IMR-90 (cell line): ENCODE measurements around the gene MEGF11. TPM values are rescaled to one million over a fixed set of nuclear protein-coding genes. Genes with fewer than 3 reads are reported as not detected.

Experiments
- ATAC-seq: fragments of 200-7000 bp; cut with Tn5 transposase; 2 replicates; pipeline ENCODE4 v1.9.1; 2020; ENCODE audit warnings: low read depth, mild to moderate bottlenecking, moderate library complexity
- BruUV-seq: library from RNA; stranded (reverse); fragments of 400-500 nt; replicated peaks from 2 replicates; lab custom pipeline; 2021; lab: Mats Ljungman, UMichigan
- CTCF ChIA-PET: fragments of 300-600 bp; formaldehyde crosslinking; extraction: SDS; loops from one replicate; lab custom pipeline; 2021; ENCODE audit warnings: antibody characterized with exemption; lab: Yijun Ruan, JAX
- POLR2A ChIA-PET: fragments of 300-600 bp; sonication (Branson Sonifier 250); formaldehyde crosslinking; loops from one replicate; lab custom pipeline; 2022; ENCODE audit warnings: antibody characterized with exemption; ENCODE audit not compliant: unreplicated experiment; lab: Charles Lee
- DNase-seq: peaks from one replicate; pipeline ENCODE4 v3.0.0; 2013
- H2AFZ ChIP-seq: replicated peaks from 2 replicates; pipeline ENCODE3; 2013; ENCODE audit warnings: low read length, mild to moderate bottlenecking; ENCODE audit not compliant: poor library complexity
- H2AK5ac ChIP-seq: 2 replicates; pipeline ENCODE4 v1.6.1; 2013; ENCODE audit warnings: low read depth, low read length, inconsistent platforms
- H2AK9ac ChIP-seq: replicated peaks from 2 replicates; pipeline ENCODE3; 2013; ENCODE audit warnings: mild to moderate bottlenecking, low read depth, low read length, moderate library complexity; ENCODE audit not compliant: poor library complexity
- H2BK120ac ChIP-seq: 2 replicates; pipeline ENCODE4 v1.6.1; 2013; ENCODE audit warnings: low read depth, low read length, inconsistent platforms
- H2BK15ac ChIP-seq: 3 replicates; pipeline ENCODE4 v1.6.1; 2013; ENCODE audit warnings: low read depth, low read length, inconsistent platforms
- H2BK20ac ChIP-seq: 2 replicates; pipeline ENCODE4 v1.6.1; 2013; ENCODE audit warnings: low read depth, mild to moderate bottlenecking, inconsistent platforms, low read length, moderate library complexity
- H2BK5ac ChIP-seq: 2 replicates; pipeline ENCODE4 v1.6.1; 2013; ENCODE audit warnings: mild to moderate bottlenecking, low read depth, low read length, inconsistent platforms; ENCODE audit not compliant: poor library complexity, severe bottlenecking
- H3K14ac ChIP-seq: replicated peaks from 2 replicates; pipeline ENCODE4 v1.6.1; 2013; ENCODE audit warnings: low read depth, low read length, inconsistent platforms
- H3K18ac ChIP-seq: 2 replicates; pipeline ENCODE4 v1.6.1; 2013; ENCODE audit warnings: low read depth, low read length, control low read depth
- H3K23ac ChIP-seq: 2 replicates; pipeline ENCODE4 v1.6.1; 2013; ENCODE audit warnings: low read depth, low read length, inconsistent platforms
- H3K27ac ChIP-seq: 2 replicates; pipeline ENCODE4 v1.5.1; 2013; ENCODE audit warnings: mild to moderate bottlenecking, control low read depth, low read length; ENCODE audit not compliant: insufficient read depth
- H3K27me3 ChIP-seq: 2 replicates; pipeline ENCODE4 v1.6.1; 2013; ENCODE audit warnings: low read length; ENCODE audit not compliant: control insufficient read depth, insufficient read depth
- H3K36me3 ChIP-seq: 2 replicates; pipeline ENCODE4 v1.6.1; 2013; ENCODE audit warnings: low read length, mixed read lengths; ENCODE audit not compliant: control insufficient read depth, insufficient read depth
- H3K4ac ChIP-seq: 2 replicates; pipeline ENCODE4 v1.6.1; 2013; ENCODE audit warnings: low read depth, low read length, inconsistent platforms
- H3K4me1 ChIP-seq: 2 replicates; pipeline ENCODE4 v1.6.1; 2013; ENCODE audit warnings: low read length, mixed read lengths; ENCODE audit not compliant: control insufficient read depth, insufficient read depth
- H3K4me2 ChIP-seq: 2 replicates; pipeline ENCODE4 v1.6.1; 2013; ENCODE audit warnings: low read depth, mild to moderate bottlenecking, control low read depth, low read length, moderate library complexity
- H3K4me3 ChIP-seq: 2 replicates; pipeline ENCODE4 v1.5.1; 2013; ENCODE audit warnings: low read depth, mild to moderate bottlenecking, control low read depth, low read length, moderate library complexity; ENCODE audit not compliant: insufficient read depth
- H3K56ac ChIP-seq: 2 replicates; pipeline ENCODE4 v1.6.1; 2013; ENCODE audit warnings: low read length, inconsistent platforms; ENCODE audit not compliant: insufficient read depth; ENCODE audit errors: extremely low read depth
- H3K79me1 ChIP-seq, 2 experiments: 2 replicates each; pipeline ENCODE4 v1.6.1; 2013; ENCODE audit warnings: low read length in 2 of 2, inconsistent platforms in 1 of 2, low read depth in 1 of 2
- H3K9ac ChIP-seq: 2 replicates; pipeline ENCODE4 v1.6.1; 2013; ENCODE audit warnings: low read depth, low read length, control low read depth
- H3K9me1 ChIP-seq: 2 replicates; pipeline ENCODE4 v1.6.1; 2013; ENCODE audit warnings: low read length, inconsistent platforms; ENCODE audit not compliant: insufficient read depth
- H3K9me3 ChIP-seq: 2 replicates; pipeline ENCODE4 v1.6.1; 2013; ENCODE audit warnings: low read length; ENCODE audit not compliant: control insufficient read depth, insufficient read depth
- H4K20me1 ChIP-seq: 2 replicates; pipeline ENCODE4 v1.6.1; 2013; ENCODE audit warnings: low read length, inconsistent platforms; ENCODE audit not compliant: insufficient read depth
- H4K5ac ChIP-seq: 2 replicates; pipeline ENCODE4 v1.6.1; 2013; ENCODE audit warnings: mild to moderate bottlenecking, low read depth, low read length, control low read depth
- H4K8ac ChIP-seq, 2 experiments: 2 replicates each; pipeline ENCODE4 v1.6.1; 2013; ENCODE audit warnings: low read depth in 2 of 2, low read length in 2 of 2, control low read depth in 1 of 2, inconsistent platforms in 1 of 2
- H4K91ac ChIP-seq: 2 replicates; pipeline ENCODE4 v1.6.1; 2013; ENCODE audit warnings: low read depth, low read length, inconsistent platforms; ENCODE audit not compliant: insufficient read depth
- BHLHE40 ChIP-seq: fragments of 150-350 bp; IDR thresholded peaks from 2 replicates; pipeline ENCODE4 v1.6.1; 2016; ENCODE audit warnings: mild to moderate bottlenecking, low read depth, low read length
- CEBPB ChIP-seq: IDR thresholded peaks from 2 replicates; pipeline ENCODE4 v1.6.1; 2012; ENCODE audit warnings: low read depth, low read length, improper control_type of control experiment
- CHD1 ChIP-seq: IDR thresholded peaks from 2 replicates; pipeline ENCODE4 v1.6.1; 2012; ENCODE audit warnings: low read depth, low read length, improper control_type of control experiment
- FOS ChIP-seq: fragments of 150-350 bp; IDR thresholded peaks from 2 replicates; pipeline ENCODE4 v1.6.1; 2016; ENCODE audit warnings: low read depth, low read length
- MAFK ChIP-seq: IDR thresholded peaks from 2 replicates; pipeline ENCODE4 v1.6.1; 2012; ENCODE audit warnings: low read depth, low read length, improper control_type of control experiment
- MAZ ChIP-seq: IDR thresholded peaks from 2 replicates; pipeline ENCODE4 v1.6.1; 2012; ENCODE audit warnings: low read depth, mild to moderate bottlenecking, low read length, improper control_type of control experiment, moderate library complexity, borderline replicate concordance
- MXI1 ChIP-seq: IDR thresholded peaks from 2 replicates; pipeline ENCODE4 v1.6.1; 2012; ENCODE audit warnings: low read depth, mild to moderate bottlenecking, low read length, moderate library complexity, borderline replicate concordance
- NFE2L2 ChIP-seq: fragments of 150-350 bp; IDR thresholded peaks from 2 replicates; pipeline ENCODE4 v1.6.1; 2016; ENCODE audit warnings: low read depth, mild to moderate bottlenecking, low read length
- POLR2A ChIP-seq: IDR thresholded peaks from 2 replicates; pipeline ENCODE4 v1.6.1; 2012; ENCODE audit warnings: mild to moderate bottlenecking, low read depth, low read length
- RAD21 ChIP-seq: IDR thresholded peaks from 2 replicates; pipeline ENCODE4 v1.6.1; 2012; ENCODE audit warnings: low read length, improper control_type of control experiment
- RCOR1 ChIP-seq: IDR thresholded peaks from 2 replicates; pipeline ENCODE4 v1.6.1; 2012; ENCODE audit warnings: mild to moderate bottlenecking, low read length, improper control_type of control experiment; ENCODE audit not compliant: insufficient replicate concordance
- RFX5 ChIP-seq: IDR thresholded peaks from 2 replicates; pipeline ENCODE4 v1.8.0; 2012; ENCODE audit warnings: low read depth, mild to moderate bottlenecking, low read length, moderate library complexity
- SMC3 ChIP-seq: fragments of 150-350 bp; IDR thresholded peaks from 2 replicates; pipeline ENCODE4 v1.6.1; 2016; ENCODE audit warnings: low read depth, mild to moderate bottlenecking, antibody characterized with exemption, low read length, moderate library complexity
- WGBS, 2 experiments: methylation state at CpG; one replicate each; pipeline versions ENCODE4 v1.1.5 to v1.1.7; 2013; ENCODE audit warnings: missing lambda C conversion rate in 2 of 2; ENCODE audit not compliant: insufficient read length in 1 of 2; ENCODE audit errors: extremely low coverage in 2 of 2; 5-methylcytosine and 5-hydroxymethylcytosine counted together
- dilution Hi-C: fragments of 300-500 bp; cut with HindIII; formaldehyde crosslinking; loops from one replicate; pipeline ENCODE4 v1.14.3; 2018; ENCODE audit warnings: low sequenced_read_pairs; ENCODE audit not compliant: unreplicated experiment
- in situ Hi-C: fragments of 300-500 bp; cut with MboI; formaldehyde crosslinking; loops from 3 replicates; pipeline ENCODE4 v1.14.3; 2019; ENCODE audit warnings: low sequenced_read_pairs, inconsistent platforms, mixed read lengths
- intact Hi-C: fragments of 100-400 bp; cut with micrococcal nuclease; formaldehyde crosslinking; loops from 2 replicates; pipeline ENCODE4 v1.10.0; 2022
- polyA plus RNA-seq, 3 experiments: library from polyadenylated mRNA; depleted of rRNA; stranded (reverse); fragments of >200 nt; gene quantifications; 2 replicates each; pipeline ENCODE4 v1.2.3, GENCODE V29; 2012; ENCODE audit warnings: low replicate concordance in 1 of 3
- total RNA-seq: library from RNA; depleted of rRNA; stranded (reverse); fragments of >200 nt; gene quantifications from 2 replicates; pipeline ENCODE4 v1.2.3, GENCODE V29; 2012
- TF ChIP-seq, protein P1 (sequence below): fragments of 150-350 bp; IDR thresholded peaks from 2 replicates; pipeline ENCODE4 v1.6.1; 2016; ENCODE audit warnings: low read depth, mild to moderate bottlenecking, low read length, moderate library complexity, borderline replicate concordance
- TF ChIP-seq, protein P2 (sequence below): conservative IDR thresholded peaks from 2 replicates; pipeline ENCODE4 v1.5.1; 2012; ENCODE audit warnings: mild to moderate bottlenecking, low read depth, low read length, improper control_type of control experiment
- TF ChIP-seq, protein P3 (sequence below): fragments of 150-350 bp; IDR thresholded peaks from 2 replicates; pipeline ENCODE4 v1.6.1; 2017; ENCODE audit warnings: mild to moderate bottlenecking, antibody characterized with exemption, low read length, low read depth

The MEGF11 gene
- total and polyA plus RNA-seq, 2 of the 4 experiments (the other 2 are of a cell fraction), result not detected

DNA sequence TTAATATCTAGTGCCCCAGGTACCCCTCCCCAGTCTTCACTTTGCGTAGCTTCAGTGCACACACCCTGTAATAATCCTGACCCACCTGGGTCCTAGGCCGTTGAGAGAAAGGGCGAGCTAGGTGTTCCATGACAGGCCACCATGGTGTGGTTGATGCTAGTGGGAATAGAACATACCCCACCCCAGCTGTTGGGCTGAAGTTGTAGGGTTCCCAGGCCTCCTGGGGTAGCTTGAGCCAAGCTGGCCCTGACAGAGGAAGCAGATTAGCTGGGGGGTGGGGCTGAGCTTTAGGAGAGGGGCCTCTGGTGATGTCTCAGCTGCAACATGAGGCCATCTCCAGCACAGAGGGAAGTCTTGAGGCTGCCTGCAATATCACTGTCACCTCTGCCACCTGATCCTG is 343.7 kb downstream of the MEGF11 start:
- no peaks in the 10 kb centered on the region for H4K20me1 ChIP-seq
- intact Hi-C loops, result no loop called here
- no peak overlapping the region for H3K14ac ChIP-seq
- H3K79me1 ChIP-seq, result peaks cover 0 to 5% of the 10 kb centered on the region in 2 experiments; a peak in 2 of 4 replicates
- ChIA-PET POLR2A (no interaction called here), CTCF (no interaction called here)
- peaks cover 8% of the 10 kb centered on the region; the same call in 1 of the 2 replicates for H3K9me1 ChIP-seq
- no peak overlapping the region for H2BK20ac ChIP-seq
- no peak overlapping the region for H2AK9ac ChIP-seq
- no CpG with 5 or more reads among the region's 3 CpGs for WGBS, 2 experiments
- H4K91ac ChIP-seq, result no peak overlapping the region
- ATAC-seq (no peak), DNase-seq (no peak)
- peaks cover 31% of the 10 kb centered on the region for H3K36me3 ChIP-seq
- H2AFZ ChIP-seq, result no peak overlapping the region
- H3K56ac ChIP-seq, result no peak overlapping the region
- H3K4ac ChIP-seq, result no peak overlapping the region
- BruUV-seq, result no TSS peak
- H3K18ac ChIP-seq, result no peak overlapping the region
- no peak overlapping the region for H4K8ac ChIP-seq
- no peak overlapping the region for H3K27ac ChIP-seq
- no peak overlapping the region for H3K4me2 ChIP-seq
- no peak overlapping the region for H2AK5ac ChIP-seq
- H3K4me1 ChIP-seq, result no peaks in the 10 kb centered on the region
- H2BK120ac ChIP-seq, result no peak overlapping the region
- H3K27me3 ChIP-seq, result no peaks in the 10 kb centered on the region
- dilution Hi-C loops, result no loop called here
- no peak overlapping the region for H2BK5ac ChIP-seq
- H3K9me3 ChIP-seq, result no peaks in the 10 kb centered on the region
- TF ChIP-seq NFE2L2 (no peak), MAFK (no peak), BHLHE40 (no peak), POLR2A (no peak), MXI1 (no peak), FOS (no peak), SMC3 (no peak), MAZ (no peak), RCOR1 (no peak), CHD1 (no peak), CEBPB (no peak), RFX5 (no peak), RAD21 (no peak)
- TF ChIP-seq, protein P1, sequence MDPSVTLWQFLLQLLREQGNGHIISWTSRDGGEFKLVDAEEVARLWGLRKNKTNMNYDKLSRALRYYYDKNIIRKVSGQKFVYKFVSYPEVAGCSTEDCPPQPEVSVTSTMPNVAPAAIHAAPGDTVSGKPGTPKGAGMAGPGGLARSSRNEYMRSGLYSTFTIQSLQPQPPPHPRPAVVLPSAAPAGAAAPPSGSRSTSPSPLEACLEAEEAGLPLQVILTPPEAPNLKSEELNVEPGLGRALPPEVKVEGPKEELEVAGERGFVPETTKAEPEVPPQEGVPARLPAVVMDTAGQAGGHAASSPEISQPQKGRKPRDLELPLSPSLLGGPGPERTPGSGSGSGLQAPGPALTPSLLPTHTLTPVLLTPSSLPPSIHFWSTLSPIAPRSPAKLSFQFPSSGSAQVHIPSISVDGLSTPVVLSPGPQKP, result no peak
- TF ChIP-seq, protein P2, sequence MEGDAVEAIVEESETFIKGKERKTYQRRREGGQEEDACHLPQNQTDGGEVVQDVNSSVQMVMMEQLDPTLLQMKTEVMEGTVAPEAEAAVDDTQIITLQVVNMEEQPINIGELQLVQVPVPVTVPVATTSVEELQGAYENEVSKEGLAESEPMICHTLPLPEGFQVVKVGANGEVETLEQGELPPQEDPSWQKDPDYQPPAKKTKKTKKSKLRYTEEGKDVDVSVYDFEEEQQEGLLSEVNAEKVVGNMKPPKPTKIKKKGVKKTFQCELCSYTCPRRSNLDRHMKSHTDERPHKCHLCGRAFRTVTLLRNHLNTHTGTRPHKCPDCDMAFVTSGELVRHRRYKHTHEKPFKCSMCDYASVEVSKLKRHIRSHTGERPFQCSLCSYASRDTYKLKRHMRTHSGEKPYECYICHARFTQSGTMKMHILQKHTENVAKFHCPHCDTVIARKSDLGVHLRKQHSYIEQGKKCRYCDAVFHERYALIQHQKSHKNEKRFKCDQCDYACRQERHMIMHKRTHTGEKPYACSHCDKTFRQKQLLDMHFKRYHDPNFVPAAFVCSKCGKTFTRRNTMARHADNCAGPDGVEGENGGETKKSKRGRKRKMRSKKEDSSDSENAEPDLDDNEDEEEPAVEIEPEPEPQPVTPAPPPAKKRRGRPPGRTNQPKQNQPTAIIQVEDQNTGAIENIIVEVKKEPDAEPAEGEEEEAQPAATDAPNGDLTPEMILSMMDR, result no peak
- TF ChIP-seq, protein P3, sequence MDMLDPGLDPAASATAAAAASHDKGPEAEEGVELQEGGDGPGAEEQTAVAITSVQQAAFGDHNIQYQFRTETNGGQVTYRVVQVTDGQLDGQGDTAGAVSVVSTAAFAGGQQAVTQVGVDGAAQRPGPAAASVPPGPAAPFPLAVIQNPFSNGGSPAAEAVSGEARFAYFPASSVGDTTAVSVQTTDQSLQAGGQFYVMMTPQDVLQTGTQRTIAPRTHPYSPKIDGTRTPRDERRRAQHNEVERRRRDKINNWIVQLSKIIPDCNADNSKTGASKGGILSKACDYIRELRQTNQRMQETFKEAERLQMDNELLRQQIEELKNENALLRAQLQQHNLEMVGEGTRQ, result no peak
- no peak overlapping the region for H4K5ac ChIP-seq
- no peak overlapping the region for H3K9ac ChIP-seq
- no peak overlapping the region for H3K23ac ChIP-seq
- H3K4me3 ChIP-seq, result no peak overlapping the region
- in situ Hi-C loops, result loop anchor here (25.0 kb wide), 1 partner anchor 577 kb away; the partner anchor contains the start of gene SNAPC5
- H2BK15ac ChIP-seq, result no peak overlapping the region
